Myocyte (in vitro differentiated cells): ENCODE data around the gene ZBED2. TPM values are rescaled to one million over a fixed set of nuclear protein-coding genes. Genes with fewer than 3 reads are reported as not detected.
"Not testable (repeated sequence)": the region's sequence is repeated elsewhere in the genome, so short reads cannot be mapped to it uniquely, and the experiment has no call there.

Source experiments
- DNase-seq: peaks from one replicate; pipeline ENCODE4 v3.0.0-alpha.2; 2012; ENCODE audit warnings: low read depth
- total RNA-seq: library from RNA; depleted of rRNA; stranded (reverse); fragments of >200 nt; gene quantifications from 2 replicates; pipeline ENCODE4 v1.2.3, GENCODE V29; 2014

The ZBED2 gene
- total RNA-seq, 1 donor from 2014 or later: not detected

DNA sequence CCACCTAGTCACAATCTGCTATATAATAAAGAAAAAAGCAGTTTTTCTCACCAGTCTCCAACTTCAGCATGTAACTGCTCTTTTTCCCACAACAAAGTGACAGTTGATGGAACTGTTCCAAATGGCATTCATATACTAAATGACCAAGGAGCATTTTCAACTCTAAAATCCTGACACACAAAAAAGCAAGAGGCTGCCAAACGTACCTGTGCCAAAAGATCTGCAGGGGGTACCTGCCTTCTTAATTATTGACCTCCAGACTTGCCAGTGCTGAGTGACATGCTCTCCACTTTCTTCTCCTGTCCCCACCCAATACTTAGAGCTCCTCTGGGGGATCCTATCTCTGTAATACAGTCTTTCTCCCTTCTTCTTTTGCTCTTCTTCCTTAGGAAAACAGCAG, 18.0 kb downstream of the ZBED2 start:
- DNase-seq: no peak

GRCh38 chr3:111571907-111572460, 23.2 kb downstream of the ZBED2 start:
- DNase-seq: no peak

- no peak for DNase-seq
These were observed 23.9 kb downstream of the ZBED2 start for GRCh38 chr3:111571282-111571681.

DNA sequence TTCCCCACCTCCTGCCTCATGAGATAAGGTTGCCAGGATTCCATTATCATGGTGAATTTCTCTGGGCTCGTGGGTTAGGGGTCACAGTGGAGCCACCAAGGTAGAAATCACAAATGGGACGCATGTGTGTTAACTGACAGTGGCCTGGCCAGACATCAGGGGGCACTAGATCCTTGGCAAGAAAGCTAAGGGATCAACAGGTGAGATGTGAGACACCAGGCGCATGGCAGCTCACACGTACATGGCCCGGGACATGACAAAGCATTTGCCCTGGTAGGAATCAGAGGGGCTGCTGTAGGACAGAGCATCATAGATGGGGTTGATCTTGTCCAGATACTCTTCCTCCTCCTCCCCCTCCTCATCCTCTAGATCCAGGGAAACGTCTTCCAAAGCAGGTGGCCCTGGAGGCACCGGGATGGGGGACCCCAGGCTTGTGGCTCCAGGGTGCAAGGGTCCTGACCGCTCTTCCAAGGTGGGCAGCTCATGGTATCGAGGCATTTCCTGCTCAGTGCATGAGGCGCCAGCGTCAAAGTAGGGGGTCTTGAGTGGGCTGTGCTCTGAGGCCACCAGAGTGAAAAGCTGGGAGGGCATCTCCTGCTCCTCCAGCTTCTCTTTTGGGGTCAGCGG, 24.6 kb downstream of the ZBED2 start:
- DNase-seq: no peak

- peak; percentile 8 for DNase-seq
These were observed 26.2 kb downstream of the ZBED2 start for GRCh38 chr3:111568911-111569310.

GRCh38 chr3:111568355-111568754, 26.8 kb downstream of the ZBED2 start:
- DNase-seq: no peak

GRCh38 chr3:111566844-111567243, 28.3 kb downstream of the ZBED2 start:
- no peak for DNase-seq

- DNase-seq: not testable (repeated sequence)
These were observed 33.2 kb downstream of the ZBED2 start for GRCh38 chr3:111561902-111562301.

DNA sequence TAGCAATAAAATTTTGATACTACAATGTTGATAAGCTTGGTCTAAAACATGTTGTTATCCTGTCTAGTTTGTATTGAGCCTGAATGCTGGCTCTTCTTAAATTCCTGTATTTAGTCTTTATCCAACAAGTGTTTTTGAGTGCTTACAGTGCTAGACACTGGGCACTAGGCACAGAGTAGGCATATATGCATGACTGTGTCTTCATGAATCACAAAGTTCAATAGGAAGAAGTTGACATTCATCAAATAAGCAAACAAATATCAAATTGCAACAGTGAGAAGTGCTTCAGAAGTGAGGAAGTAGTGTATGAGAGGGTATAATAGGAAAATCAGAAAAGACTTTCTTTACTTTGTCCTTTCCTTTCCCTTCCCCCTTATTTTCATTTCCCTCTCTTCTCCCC, 46.4 kb downstream of the ZBED2 start:
- no peak for DNase-seq

GRCh38 chr3:111548092-111548491, 47.1 kb downstream of the ZBED2 start:
- no peak for DNase-seq

DNA sequence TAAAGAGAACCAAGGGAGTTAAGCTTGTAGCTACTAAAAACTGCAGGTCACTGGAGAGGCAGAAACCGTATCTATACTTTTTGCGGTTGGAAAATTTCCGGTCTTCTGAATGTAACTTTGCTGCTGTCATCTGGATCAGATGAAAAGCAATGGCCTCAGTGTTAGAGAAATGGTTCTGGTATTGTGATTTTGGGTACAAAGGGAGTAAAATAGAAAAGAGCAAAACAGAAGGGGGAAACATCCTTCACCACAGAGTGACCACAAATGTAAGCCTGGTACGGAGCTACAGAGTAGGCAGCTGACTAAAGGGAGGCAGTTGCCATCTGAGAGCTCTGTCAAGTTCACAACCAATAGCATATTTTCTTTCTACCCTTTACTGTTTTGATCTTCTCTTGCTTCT, 47.5 kb downstream of the ZBED2 start:
- no peak for DNase-seq

- no peak for DNase-seq
These were observed 49.8 kb downstream of the ZBED2 start for GRCh38 chr3:111545349-111545748.

Other genes starting within 250 kb of the ZBED2 start
- 0.08 TPM in 1 of 2 replicates, not detected in the other for gene CD96, start 53.1 kb downstream of the ZBED2 start, total RNA-seq
- 1.3 TPM in 2 replicates for gene PLCXD2, start 79.3 kb upstream of the ZBED2 start, total RNA-seq